HG03039 (cell line): ENCODE results near the gene EIF5B.
"Not testable (repeated sequence)": the region's sequence is repeated elsewhere in the genome, so short reads cannot be mapped to it uniquely, and the experiment has no call there.

Source experiments
- ATAC-seq: cut with Tn5 transposase; IDR thresholded peaks from one replicate; pipeline ENCODE4 v1.9.1; 2021; ENCODE audit warnings: mild to moderate bottlenecking, moderate library complexity; ENCODE audit not compliant: unreplicated experiment

The EIF5B gene

DNA sequence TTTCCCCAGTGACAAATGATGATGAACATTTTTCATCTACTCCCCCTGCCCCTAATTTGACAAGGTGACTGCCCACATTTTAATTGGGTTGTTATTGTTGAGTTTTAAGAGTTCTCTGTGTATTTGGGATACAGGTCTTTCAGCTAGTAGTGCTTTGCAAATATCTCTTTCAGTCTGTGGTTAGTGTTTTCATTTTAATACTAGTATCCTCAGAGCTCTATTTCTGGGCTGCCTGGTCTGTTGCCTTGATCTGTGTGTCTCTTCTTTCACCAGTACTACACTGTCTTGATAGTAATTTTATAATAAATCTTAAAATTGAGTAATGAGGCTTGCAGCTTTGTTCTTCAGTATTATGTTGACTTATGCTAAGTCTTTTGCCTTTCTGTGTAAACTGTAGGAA lies 19.7 kb downstream of the EIF5B start:
- ATAC-seq: no peak

DNA sequence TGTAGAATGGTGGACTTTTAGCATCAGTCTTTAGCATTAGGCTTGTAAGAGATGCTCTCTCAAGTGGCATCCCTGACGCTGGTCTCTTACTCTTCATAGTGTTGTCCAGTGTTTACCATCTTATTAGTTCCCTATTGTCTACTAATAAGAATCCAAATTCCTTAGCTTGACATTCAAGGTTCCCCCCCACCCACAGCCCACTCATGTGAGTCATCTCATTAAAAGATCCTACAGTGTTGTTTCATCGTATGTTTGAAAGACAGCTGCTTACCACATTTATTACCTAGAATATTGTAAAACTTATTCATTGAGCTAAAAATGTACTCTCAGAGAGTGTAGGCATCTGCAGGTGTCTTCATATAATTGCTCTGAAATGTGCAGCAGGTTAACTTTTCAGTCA lies 28.5 kb downstream of the EIF5B start:
- ATAC-seq: no peak

DNA sequence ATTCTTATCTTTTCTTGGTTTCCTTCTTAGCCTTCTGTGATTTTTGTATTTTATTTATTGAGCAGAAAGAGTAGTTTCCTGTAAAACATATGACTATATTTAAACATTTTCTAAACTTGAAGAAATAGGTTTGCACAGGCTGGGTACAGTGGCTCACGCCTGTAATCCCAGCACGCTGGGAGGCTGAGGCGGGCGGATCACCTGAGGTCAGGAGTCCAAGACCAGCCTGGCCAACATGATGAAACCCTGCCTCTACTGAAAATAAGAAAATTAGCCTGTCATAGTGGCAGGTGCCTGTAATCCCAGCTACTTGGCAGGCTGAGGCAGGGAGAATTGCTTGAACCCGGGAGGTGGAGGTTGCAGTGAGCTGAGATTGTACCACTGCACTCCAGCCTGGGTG lies 31.7 kb downstream of the EIF5B start:
- not testable (repeated sequence) for ATAC-seq

DNA sequence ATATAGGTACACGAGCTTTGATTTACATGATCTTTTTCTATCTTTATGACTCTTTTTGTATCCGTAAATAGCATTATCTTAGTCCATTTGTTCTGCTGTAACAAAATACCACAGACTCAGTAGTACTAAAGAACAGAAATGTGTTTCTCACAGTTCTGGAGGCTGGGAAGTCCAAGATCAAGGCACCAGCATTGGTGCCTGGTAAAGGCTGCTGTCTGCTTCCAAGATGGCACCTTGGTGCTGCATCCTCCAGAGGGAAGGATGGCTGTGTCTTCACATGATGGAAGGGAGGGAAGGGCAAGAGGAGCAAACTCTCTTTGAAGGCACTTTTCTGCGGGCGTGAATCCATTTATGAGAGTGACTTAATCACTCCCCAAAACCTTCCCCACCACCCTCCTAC lies 36.0 kb downstream of the EIF5B start:
- ATAC-seq: no peak

DNA sequence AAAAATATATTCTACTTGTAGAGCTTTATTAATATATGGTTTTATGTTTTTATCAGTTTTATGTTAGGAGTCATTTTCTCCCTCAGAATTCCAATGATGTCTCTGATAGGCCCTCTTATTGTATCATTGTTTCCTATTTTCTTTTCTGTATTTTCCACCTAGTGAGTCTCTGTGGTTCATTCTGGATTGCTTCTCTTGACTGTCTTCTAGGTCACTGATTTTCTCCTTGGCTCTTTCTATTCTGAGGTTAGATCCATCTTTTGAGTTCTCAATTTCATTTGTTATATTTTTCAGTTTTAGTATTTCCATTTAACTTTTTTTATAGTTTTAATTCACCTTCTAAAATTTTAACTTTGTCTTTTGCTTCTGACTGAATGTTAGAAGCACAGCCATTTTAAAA lies 37.6 kb downstream of the EIF5B start:
- ATAC-seq: no peak

DNA sequence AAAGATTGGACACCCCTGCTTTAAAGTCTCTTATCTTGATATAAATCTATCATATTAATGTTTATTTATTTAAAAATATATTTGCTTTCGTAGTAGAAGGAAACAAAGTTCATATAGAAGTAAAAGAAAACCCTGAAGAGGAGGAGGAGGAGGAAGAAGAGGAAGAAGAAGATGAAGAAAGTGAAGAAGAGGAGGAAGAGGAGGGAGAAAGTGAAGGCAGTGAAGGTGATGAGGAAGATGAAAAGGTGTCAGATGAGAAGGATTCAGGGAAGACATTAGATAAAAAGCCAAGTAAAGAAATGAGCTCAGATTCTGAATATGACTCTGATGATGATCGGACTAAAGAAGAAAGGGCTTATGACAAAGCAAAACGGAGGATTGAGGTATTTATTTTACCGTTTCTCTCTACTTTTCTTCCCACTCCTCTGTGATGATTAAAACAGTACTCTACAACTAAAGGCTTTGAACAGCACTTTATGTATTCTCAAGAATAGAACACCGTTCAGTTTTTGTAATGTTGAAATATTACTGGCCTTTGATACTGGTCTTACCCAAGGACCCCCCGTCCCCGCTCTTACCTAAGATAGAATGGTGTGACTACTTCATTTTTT lies 39.2 kb downstream of the EIF5B start:
- no peak for ATAC-seq

DNA sequence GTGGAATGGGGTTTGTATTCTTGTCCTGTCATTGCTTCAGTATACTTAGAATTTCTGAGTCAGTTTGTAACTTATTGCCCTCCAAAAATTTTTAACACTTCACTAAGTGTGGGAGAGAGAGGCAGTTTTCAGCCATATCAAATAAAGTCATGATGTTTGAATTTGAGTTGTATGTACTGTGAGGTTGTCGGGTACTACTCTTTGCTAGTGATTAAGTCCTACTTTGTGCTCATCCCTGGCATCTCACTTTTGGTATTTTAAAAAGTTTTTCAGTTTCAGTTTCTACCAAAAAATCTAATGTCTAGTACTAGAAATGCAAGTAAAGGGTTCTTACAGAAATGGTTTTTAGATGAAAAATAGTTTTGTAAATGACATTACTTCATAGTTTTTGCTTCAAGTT lies 40.7 kb downstream of the EIF5B start:
- no peak for ATAC-seq

DNA sequence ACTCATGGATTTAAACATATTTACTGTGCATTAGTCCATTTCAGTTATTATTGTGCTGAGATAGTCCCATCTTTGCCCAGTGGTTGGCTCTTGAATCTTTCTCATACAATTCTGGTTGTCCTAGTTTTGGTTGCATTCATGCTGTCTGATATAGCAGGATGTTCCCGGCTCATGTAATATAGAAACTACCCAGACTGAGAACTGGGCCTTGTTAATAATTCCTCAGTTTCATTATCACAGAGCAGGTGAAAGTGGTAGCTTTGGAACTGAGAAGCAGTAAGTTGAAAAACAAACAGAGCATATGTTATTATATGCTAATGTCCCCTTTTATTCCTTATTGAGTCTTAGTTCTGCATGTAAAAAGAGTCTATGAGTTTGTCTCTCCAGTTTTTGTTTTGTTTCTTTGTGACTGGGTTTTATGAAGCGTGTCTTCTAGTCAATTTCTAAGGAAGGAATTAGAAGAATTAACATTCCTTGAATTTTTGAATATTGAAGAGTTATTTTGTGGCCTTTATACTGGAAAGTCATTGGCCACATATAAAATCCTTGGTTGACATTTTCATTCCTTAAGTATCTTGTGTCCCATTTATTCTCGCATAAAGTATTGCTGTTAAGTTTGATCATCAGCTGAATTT lies 43.3 kb downstream of the EIF5B start:
- ATAC-seq: no peak

DNA sequence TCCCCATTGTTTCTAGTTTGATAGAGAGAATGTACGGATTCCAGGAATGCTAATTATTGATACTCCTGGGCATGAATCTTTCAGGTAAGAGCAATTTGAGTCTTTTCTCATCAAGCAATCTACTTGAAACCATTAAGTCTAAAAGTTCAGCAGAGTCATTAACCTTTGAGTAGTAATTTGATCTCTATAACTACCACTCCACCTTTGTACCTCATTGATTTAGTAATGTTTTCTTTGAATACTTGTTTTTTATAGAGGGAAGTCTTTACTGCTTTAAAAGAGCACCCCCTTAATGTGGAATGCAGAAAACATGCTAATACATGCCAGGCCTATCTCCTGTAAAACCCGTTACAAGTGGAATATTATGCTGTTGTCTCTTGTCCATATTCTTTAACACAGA lies 45.0 kb downstream of the EIF5B start:
- no peak for ATAC-seq

DNA sequence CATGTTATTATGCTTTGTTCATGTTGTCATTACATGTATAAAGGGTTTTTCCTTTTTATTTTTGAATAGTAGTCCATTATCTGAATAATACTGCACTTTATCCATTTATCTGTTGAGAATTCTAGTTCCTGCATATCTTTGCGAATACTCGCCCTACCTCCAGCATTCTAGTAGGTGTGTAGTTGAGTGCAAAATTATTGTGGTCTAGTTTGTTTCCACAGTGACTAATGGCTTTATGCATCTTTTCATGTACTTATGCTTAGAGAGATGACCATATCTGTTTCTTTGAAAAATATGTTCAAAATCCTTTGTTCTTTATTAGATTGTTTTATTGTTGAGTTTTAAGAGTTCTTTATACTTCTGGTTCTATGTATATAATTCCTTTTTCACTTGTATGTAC lies 48.8 kb downstream of the EIF5B start:
- ATAC-seq: no peak

DNA sequence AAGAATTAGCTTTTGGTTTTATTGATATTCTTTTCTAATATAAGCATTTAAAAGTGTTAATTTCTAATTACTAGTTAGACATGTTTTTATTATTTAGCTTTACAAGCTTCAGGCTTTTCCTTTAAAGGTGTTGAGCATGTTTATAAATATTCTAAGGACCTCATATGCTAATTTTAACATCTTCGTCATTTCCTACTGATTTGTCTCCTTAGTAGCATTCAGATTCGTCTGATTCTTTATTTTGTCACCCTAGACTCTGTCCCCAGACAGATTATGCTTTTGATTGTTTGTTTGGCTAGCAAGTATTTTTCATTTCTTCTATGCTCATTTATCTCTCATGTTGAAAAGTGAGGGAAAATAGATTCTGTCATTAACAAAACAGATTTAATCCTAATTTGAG lies 51.7 kb downstream of the EIF5B start:
- ATAC-seq: no peak

DNA sequence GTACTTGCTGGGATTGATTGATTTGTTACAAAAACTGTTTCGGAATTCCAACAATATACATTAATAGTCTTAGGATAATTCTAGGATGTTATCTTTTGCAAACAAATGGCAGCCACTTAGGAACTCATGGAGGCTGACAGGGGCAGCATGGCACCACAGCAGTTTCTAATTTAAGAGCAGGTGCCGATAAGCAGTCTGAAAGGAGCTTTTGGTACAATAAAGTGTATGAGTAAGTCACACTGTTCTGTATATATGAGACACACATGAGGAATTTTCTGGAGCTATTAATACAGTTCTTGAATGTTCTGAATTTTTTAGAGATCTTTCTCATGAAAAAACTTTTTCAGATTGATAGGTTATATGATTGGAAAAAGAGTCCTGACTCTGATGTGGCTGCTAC lies 52.2 kb downstream of the EIF5B start:
- ATAC-seq: no peak

DNA sequence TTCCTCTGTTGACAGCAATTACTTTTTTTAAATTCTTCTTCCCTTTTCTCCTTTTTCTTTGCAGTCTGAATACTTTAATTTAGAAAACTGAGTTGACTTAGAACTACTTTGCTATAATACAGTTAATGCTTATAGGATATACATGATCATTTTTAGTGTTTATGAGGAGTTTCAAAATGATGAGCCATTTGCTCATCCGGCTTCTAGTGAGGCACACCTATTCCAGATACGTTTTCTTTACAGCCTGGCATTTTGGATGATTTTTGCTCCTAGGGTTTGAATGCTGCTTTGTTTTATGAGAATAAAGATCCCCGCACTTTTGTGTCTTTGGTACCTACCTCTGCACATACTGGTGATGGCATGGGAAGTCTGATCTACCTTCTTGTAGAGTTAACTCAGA lies 52.8 kb downstream of the EIF5B start:
- ATAC-seq: no peak

DNA sequence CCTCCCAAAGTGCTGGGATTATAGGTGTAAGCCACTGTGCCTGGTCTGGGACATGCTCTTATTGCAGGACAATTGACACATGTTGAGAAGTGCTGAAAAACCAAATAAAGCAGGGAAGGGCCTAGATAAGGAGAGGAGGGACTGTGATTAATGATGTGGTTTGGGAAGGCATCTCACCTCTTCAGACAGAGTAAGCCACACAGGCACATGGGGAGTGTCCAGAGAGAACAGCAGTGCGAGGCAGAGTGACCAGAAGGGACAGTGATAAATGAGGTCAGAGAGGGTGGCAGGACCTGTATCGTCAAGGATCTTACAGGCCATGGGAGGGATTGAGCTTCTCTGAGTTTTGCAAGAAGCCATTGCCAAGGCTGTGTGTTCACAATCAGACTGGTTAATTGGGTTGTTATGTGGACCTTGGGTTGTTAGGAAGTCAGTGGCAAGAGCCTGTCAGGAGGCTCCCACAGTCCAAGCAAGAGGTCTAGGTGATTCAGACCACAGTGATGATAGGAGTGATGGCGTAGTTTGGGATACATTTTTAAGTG lies 58.5 kb downstream of the EIF5B start:
- no peak for ATAC-seq

DNA sequence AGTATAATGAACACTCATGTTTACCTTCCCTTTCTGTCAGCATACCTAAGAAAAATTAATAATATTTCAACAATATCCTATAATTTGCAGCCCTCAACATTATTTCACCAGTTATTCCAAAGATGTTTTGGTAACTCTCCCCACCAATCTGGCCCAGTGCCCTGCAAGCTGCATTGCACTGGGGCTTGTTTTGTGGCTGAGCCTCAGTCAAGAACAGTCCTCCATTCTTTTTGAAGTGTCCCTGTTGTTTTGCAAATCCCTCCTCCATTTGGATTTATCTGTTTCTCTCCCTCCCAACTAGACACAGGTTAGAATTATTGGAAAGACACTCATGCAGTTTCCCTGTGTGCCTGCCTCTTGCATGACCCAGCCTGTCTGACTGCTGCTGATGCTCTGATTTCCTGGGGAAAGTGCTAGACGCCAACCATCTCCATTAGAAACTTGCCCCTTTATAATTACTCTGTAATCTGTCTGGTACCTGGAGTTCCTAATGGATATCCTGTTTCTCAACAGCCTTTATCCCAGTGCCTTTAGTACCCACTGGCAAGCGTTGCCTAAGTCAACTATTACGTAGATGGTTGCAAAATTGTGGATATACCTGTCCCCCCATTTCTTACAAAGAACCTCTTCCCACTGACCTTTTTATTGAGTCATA lies 60.2 kb downstream of the EIF5B start:
- no peak for ATAC-seq

DNA sequence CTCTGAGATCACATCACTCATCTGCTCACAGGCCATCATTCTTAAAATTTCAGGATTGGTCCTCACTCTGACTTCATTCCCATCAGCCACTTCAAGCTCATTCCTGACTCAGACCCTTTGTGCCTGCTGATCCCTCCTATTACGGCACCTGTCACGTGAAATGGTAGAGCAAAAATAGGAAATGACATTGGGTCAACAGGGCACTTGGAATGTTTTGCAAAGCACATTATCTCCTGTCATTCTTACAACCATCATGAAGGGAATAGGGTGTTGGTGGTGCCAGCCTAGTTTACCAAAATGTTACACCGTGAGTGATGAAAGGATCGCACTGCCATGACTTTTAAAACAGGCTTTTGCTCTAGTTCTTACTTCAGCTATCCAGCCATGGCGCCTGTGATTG lies 61.1 kb downstream of the EIF5B start:
- no peak for ATAC-seq

DNA sequence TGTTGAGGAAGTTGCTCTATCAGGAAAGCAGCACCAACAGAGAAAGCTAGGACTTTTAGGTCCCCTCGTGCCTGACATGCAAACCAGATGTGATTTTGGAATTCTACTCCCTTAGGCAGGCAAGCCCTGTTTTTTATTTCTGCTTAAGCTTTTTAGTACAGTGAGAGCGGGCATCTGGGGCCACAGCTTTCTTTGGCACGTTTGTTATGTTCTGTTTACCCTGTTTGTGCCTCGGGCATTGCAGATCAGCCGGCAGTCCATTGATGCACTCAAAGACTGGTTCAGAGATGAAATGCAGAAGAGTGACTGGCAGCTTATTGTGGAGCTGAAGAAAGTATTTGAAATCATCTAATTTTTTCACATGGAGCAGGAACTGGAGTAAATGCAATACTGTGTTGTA lies 61.9 kb downstream of the EIF5B start:
- ATAC-seq: no peak

DNA sequence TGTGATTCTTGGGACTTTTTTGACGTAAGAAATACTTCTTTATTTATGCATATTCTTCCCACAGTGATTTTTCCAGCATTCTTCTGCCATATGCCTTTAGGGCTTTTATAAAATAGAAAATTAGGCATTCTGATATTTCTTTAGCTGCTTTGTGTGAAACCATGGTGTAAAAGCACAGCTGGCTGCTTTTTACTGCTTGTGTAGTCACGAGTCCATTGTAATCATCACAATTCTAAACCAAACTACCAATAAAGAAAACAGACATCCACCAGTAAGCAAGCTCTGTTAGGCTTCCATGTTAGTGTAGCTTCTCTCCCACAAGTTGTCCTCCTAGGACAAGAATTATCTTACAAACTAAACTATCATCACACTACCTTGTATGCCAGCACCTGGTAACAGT lies 62.6 kb downstream of the EIF5B start:
- no peak for ATAC-seq

DNA sequence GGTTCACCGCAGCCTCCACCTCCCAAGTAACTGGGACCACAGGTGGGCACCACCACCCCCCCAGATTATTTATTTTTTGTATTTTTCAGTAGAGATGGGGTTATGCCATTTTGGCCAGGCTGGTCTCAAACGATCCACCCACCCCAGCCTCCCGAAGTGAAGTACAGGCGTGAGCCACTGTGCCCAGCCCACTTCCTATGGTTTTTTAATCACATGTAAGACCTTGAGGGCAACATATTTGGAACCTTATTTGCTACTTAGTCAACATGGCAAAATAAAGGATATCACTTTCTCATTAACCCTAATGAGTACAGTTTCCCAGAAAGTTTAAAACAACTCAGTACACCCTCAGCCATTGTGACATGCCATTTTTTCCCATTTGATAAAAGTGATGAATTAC lies 64.7 kb downstream of the EIF5B start:
- no peak for ATAC-seq

DNA sequence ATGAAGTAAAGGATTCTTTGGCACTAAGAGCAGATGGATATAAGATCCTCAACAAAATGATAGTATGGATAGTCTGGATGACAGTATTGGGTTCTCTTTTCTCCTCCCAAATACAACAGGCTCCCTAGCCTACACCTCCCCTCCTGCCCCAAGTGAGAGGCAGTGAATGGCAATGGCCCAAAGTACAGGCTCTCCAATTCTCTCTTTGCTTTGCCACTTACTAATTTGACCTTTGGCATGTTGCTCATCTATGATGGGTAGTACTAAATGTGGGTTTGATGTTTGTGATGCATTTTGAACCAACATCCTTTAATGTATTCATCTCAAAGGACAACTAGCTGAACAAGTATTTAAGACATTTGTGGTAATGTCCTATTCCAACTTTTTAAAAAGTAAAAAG lies 65.9 kb downstream of the EIF5B start:
- ATAC-seq: no peak

DNA sequence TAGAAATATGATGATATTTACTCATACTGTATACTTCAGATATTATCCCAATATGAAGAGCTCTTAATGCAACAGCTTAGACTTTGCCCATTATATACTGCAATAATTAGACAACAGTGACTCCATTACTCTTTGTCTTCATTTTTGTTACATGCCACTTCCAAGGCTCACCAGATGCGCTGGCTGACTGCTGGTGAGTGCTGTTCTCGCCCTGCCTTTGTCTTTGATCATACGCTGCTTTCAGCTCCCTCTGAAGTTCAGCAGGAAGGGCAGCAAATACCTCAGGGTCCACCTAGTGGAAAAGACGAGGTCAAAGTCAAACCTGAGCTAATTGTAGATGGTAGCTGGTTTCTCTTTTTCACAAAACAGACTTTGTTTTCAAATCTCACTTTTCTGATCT lies 66.3 kb downstream of the EIF5B start:
- ATAC-seq: no peak

DNA sequence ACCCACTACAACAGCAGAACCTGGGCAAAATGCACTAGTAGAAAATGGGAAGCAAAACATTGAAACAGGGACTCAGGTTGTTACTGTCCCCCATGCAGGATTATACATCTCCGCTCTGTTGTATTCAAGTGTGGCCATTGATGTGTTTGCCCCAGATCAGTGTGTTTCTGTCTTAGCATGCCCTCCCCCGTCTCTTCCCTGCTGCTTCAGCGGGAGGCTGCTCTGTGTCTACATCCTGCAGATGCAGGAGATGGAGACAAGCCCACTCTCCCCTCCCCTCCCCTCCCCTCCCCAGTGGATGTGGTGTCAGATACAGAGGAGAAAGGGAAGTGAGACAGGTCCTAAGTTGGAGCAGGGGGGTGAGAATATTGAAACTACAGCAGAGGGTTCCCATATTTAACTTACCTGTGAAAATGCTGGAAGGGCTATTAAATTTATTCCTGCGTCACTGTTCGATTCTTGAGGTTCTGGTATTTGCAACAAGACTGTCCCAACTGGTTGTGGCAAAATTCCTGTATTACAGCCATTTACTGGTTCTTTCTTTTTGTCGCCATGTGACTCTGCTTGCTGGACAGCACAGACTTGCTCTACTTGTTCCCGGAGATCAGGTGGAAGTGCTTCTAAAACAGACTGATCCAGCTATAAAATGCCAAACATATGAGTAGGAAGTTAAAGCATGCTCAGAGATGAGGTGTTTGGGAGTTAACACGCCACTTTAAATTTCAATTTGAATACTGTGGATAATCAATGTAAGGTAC lies 67.0 kb downstream of the EIF5B start:
- ATAC-seq: no peak
